TTC549 (cell line): ENCODE results near the gene TMIGD1.

Experiments
- FAIRE-seq: peaks from 2 replicates; lab custom pipeline; 2012; peaks lifted over from hg19 to GRCh38; lab: Jason Lieb, UNC

TMIGD1 gene

GRCh38 chr17:30333503-30334360 is at the start of gene TMIGD1:
Gene TMIGD1 (minus strand): TSS chr17:30334057. CDS start chr17:30332133, 1,924 bp downstream.
- FAIRE-seq: no peak

GRCh38 chr17:30382345-30382744 is 48.5 kb upstream of the TMIGD1 start:
- FAIRE-seq: peak; percentile 23

- FAIRE-seq: no peak
Measured at GRCh38 chr17:30381340-30381659, 47.4 kb upstream of the TMIGD1 start.

- FAIRE-seq: no peak
Measured at GRCh38 chr17:30380643-30381339, 46.9 kb upstream of the TMIGD1 start.

- FAIRE-seq: no peak
Measured at GRCh38 chr17:30379903-30380381, 46.1 kb upstream of the TMIGD1 start.

- no peak for FAIRE-seq
Measured at GRCh38 chr17:30379303-30379902, 45.5 kb upstream of the TMIGD1 start.

- no peak for FAIRE-seq
Measured at GRCh38 chr17:30378825-30379302, 45.0 kb upstream of the TMIGD1 start, which contains the start of gene CPD. Gene CPD (plus strand): TSS chr17:30378927. CDS start chr17:30378981, 54 bp downstream.

GRCh38 chr17:30378241-30378824 is 44.5 kb upstream of the TMIGD1 start:
- FAIRE-seq: no peak

GRCh38 chr17:30377574-30378240 is 43.9 kb upstream of the TMIGD1 start:
- no peak for FAIRE-seq

- FAIRE-seq: no peak
Measured at GRCh38 chr17:30376621-30377452, 43.0 kb upstream of the TMIGD1 start.

GRCh38 chr17:30375661-30376060 is 41.8 kb upstream of the TMIGD1 start:
- FAIRE-seq: no peak

GRCh38 chr17:30372755-30373154 is 38.9 kb upstream of the TMIGD1 start:
- FAIRE-seq: no peak

GRCh38 chr17:30369995-30370394 is 36.1 kb upstream of the TMIGD1 start:
- no peak for FAIRE-seq

GRCh38 chr17:30368912-30369720 is 35.3 kb upstream of the TMIGD1 start:
- FAIRE-seq: no peak

- FAIRE-seq: no peak
Measured at GRCh38 chr17:30366536-30366935, 32.7 kb upstream of the TMIGD1 start.

GRCh38 chr17:30363715-30364202 is 29.9 kb upstream of the TMIGD1 start:
- FAIRE-seq: no peak

GRCh38 chr17:30361766-30362279 is 28.0 kb upstream of the TMIGD1 start:
- no peak for FAIRE-seq

- no peak for FAIRE-seq
Measured at GRCh38 chr17:30360086-30360808, 26.4 kb upstream of the TMIGD1 start.
